ENCODE results near the gene PPP2R5A.
"Not testable (repeated sequence)": the region's sequence is repeated elsewhere in the genome, so short reads cannot be mapped to it uniquely, and the experiment has no call there.

Gene PPP2R5A

GRCh38 chr1:212317916-212318315 is 32.7 kb downstream of the PPP2R5A start:
- Histone ChIP-seq H3K4me3 (ENCODE audit: low read depth, low read length) (no peak overlapping the region), H3K27me3 (ENCODE audit: insufficient read depth, low read length) (no peaks in the 10 kb centered on the region), H3K36me3 (ENCODE audit: insufficient read depth, low read length) (no peaks in the 10 kb centered on the region), H3K27ac (ENCODE audit: low read depth, low read length) (no peak overlapping the region), H2AFZ (ENCODE audit: low read length, unreplicated experiment) (no peak overlapping the region), H3K4me1 (ENCODE audit: control insufficient read depth, insufficient read depth, low read length, unreplicated experiment) (no peaks in the 10 kb centered on the region), H3K79me2 (ENCODE audit: control insufficient read depth, insufficient read depth, low read length, unreplicated experiment) (peaks cover 10% of the 10 kb centered on the region)

- H3K4me1 ChIP-seq (ENCODE audit: control insufficient read depth, insufficient read depth, low read length, unreplicated experiment): not testable (repeated sequence)
- H3K79me2 ChIP-seq (ENCODE audit: control insufficient read depth, insufficient read depth, low read length, unreplicated experiment): peaks cover 11% of the 10 kb centered on the region
Observed at GRCh38 chr1:212321031-212321430, 35.8 kb downstream of the PPP2R5A start.

DNA sequence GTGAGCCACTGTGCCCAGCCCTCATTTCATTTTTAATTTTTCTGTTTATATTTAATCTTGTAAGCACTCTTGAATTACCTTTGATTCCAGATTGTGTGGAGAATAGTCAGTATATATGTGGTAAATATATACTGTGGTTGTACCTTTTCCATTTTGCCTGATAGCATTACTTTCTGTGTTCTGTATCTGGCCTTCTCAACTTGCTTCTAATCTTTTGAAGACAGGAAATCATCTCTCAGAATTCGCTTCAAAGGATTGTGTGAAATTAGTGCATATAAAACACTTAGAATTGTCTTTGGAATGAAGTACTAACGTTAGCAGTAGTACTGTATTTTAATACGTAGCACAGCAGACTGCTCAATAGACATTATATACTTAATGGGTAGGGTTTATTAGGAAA is 37.9 kb downstream of the PPP2R5A start:
- no peak overlapping the region for H3K4me3 ChIP-seq (ENCODE audit: low read depth, low read length)
- no peaks in the 10 kb centered on the region for H3K4me1 ChIP-seq (ENCODE audit: control insufficient read depth, insufficient read depth, low read length, unreplicated experiment)
- H3K27me3 ChIP-seq (ENCODE audit: insufficient read depth, low read length): no peaks in the 10 kb centered on the region
- no peak overlapping the region for H2AFZ ChIP-seq (ENCODE audit: low read length, unreplicated experiment)
- peaks cover 4% of the 10 kb centered on the region for H3K79me2 ChIP-seq (ENCODE audit: control insufficient read depth, insufficient read depth, low read length, unreplicated experiment)
- H3K36me3 ChIP-seq (ENCODE audit: insufficient read depth, low read length): no peaks in the 10 kb centered on the region
- H3K27ac ChIP-seq (ENCODE audit: low read depth, low read length): no peak overlapping the region

More at GRCh38 chr1:212321031-212321430, 35.8 kb downstream of the PPP2R5A start:
- not testable (repeated sequence) for H2AFZ ChIP-seq (ENCODE audit: low read length, unreplicated experiment); H3K27ac ChIP-seq (ENCODE audit: low read depth, low read length); H3K36me3 ChIP-seq (ENCODE audit: insufficient read depth, low read length); H3K27me3 ChIP-seq (ENCODE audit: insufficient read depth, low read length); H3K4me3 ChIP-seq (ENCODE audit: low read depth, low read length)

DNA sequence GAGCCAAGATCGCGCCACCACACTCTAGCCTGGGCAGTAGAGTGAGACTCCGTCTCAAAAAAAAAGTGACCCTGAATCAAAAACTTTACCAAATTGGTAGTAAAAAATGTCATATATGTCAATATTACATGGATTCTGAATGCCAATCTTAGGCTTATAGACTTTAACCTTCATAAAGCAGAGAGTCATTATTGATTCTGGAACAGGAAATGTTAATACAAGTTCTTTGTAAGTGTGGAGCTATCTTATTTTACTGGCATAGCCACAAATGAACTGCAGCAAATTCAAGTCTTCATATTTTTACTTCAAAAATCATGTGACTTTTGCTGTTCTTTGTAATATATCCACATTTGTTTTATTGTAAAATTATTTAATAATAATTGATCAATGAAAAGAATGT is 41.3 kb downstream of the PPP2R5A start:
- no peaks in the 10 kb centered on the region for H3K36me3 ChIP-seq (ENCODE audit: insufficient read depth, low read length)
- no peaks in the 10 kb centered on the region for H3K27me3 ChIP-seq (ENCODE audit: insufficient read depth, low read length)
- H3K4me1 ChIP-seq (ENCODE audit: control insufficient read depth, insufficient read depth, low read length, unreplicated experiment): no peaks in the 10 kb centered on the region
- no peak overlapping the region for H3K4me3 ChIP-seq (ENCODE audit: low read depth, low read length)
- H2AFZ ChIP-seq (ENCODE audit: low read length, unreplicated experiment): no peak overlapping the region
- peaks cover 4% of the 10 kb centered on the region for H3K79me2 ChIP-seq (ENCODE audit: control insufficient read depth, insufficient read depth, low read length, unreplicated experiment)
- no peak overlapping the region for H3K27ac ChIP-seq (ENCODE audit: low read depth, low read length)

- Histone ChIP-seq H3K79me2 (ENCODE audit: control insufficient read depth, insufficient read depth, low read length, unreplicated experiment) (peaks cover under 1% of the 10 kb centered on the region), H3K36me3 (ENCODE audit: insufficient read depth, low read length) (0 out of 2 replicates have a peak, but pooled peaks cover 1% of the 10 kb centered on the region), H3K4me1 (ENCODE audit: control insufficient read depth, insufficient read depth, low read length, unreplicated experiment) (no peaks in the 10 kb centered on the region), H2AFZ (ENCODE audit: low read length, unreplicated experiment) (no peak overlapping the region), H3K27me3 (ENCODE audit: insufficient read depth, low read length) (no peaks in the 10 kb centered on the region), H3K4me3 (ENCODE audit: low read depth, low read length) (no peak overlapping the region), H3K27ac (ENCODE audit: low read depth, low read length) (no peak overlapping the region)
Observed at GRCh38 chr1:212328248-212328647, 43.0 kb downstream of the PPP2R5A start.

DNA sequence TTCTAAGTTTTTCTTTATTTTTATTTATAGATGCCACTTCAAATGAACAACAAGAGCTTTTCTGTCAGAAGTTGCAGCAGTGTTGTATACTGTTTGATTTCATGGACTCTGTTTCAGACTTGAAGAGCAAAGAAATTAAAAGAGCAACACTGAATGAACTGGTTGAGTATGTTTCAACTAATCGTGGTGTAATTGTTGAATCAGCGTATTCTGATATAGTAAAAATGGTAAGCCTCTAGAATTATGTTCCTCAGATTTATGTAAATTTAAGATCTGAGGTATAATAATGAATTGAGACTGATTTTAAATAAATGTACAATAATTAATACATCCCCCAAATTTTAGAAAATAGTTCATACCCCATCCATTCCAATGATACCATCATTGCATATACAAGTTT is 43.9 kb downstream of the PPP2R5A start:
- Histone ChIP-seq H2AFZ (ENCODE audit: low read length, unreplicated experiment) (no peak overlapping the region), H3K4me3 (ENCODE audit: low read depth, low read length) (no peak overlapping the region), H3K27me3 (ENCODE audit: insufficient read depth, low read length) (no peaks in the 10 kb centered on the region), H3K36me3 (ENCODE audit: insufficient read depth, low read length) (peaks cover 9% of the 10 kb centered on the region; the same call in 1 of the 2 replicates), H3K79me2 (ENCODE audit: control insufficient read depth, insufficient read depth, low read length, unreplicated experiment) (no peaks in the 10 kb centered on the region), H3K27ac (ENCODE audit: low read depth, low read length) (no peak overlapping the region), H3K4me1 (ENCODE audit: control insufficient read depth, insufficient read depth, low read length, unreplicated experiment) (no peaks in the 10 kb centered on the region)

DNA sequence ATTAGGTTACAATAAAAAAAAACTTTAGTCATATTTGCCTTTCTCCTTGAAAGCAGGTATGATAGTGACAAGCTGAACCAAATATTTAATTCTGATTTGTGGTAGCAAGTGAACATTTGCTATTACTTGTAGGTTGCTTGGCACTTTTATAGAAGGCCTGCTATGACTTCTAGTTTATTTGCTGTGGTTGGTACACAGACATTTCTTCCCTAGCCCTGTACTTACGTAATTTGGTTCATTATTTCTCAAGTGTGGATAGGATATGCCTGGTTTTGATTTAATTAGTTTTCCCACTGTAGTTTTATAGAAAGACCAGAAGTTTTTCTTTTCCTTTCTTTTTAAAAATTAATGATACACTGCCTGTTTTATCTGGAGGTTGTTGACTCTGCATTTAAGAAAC is 55.9 kb downstream of the PPP2R5A start:
- no peak overlapping the region for H3K27ac ChIP-seq (ENCODE audit: low read depth, low read length)
- no peaks in the 10 kb centered on the region for H3K79me2 ChIP-seq (ENCODE audit: control insufficient read depth, insufficient read depth, low read length, unreplicated experiment)
- H3K36me3 ChIP-seq (ENCODE audit: insufficient read depth, low read length): 0 out of 2 replicates have a peak, but pooled peaks cover 2% of the 10 kb centered on the region
- no peak overlapping the region for H3K4me3 ChIP-seq (ENCODE audit: low read depth, low read length)
- no peak overlapping the region for H2AFZ ChIP-seq (ENCODE audit: low read length, unreplicated experiment)
- no peaks in the 10 kb centered on the region for H3K27me3 ChIP-seq (ENCODE audit: insufficient read depth, low read length)
- no peaks in the 10 kb centered on the region for H3K4me1 ChIP-seq (ENCODE audit: control insufficient read depth, insufficient read depth, low read length, unreplicated experiment)

- Histone ChIP-seq H3K4me3 (ENCODE audit: low read depth, low read length) (no peak overlapping the region), H3K79me2 (ENCODE audit: control insufficient read depth, insufficient read depth, low read length, unreplicated experiment) (no peaks in the 10 kb centered on the region), H3K4me1 (ENCODE audit: control insufficient read depth, insufficient read depth, low read length, unreplicated experiment) (no peaks in the 10 kb centered on the region), H3K27me3 (ENCODE audit: insufficient read depth, low read length) (no peaks in the 10 kb centered on the region), H3K27ac (ENCODE audit: low read depth, low read length) (no peak overlapping the region), H3K36me3 (ENCODE audit: insufficient read depth, low read length) (peaks cover 2% of the 10 kb centered on the region; the same call in 1 of the 2 replicates), H2AFZ (ENCODE audit: low read length, unreplicated experiment) (no peak overlapping the region)
Observed at GRCh38 chr1:212344905-212345304, 59.7 kb downstream of the PPP2R5A start.

GRCh38 chr1:212346601-212347000 is 61.4 kb downstream of the PPP2R5A start:
- H3K4me1 ChIP-seq (ENCODE audit: control insufficient read depth, insufficient read depth, low read length, unreplicated experiment): no peaks in the 10 kb centered on the region
- H3K27ac ChIP-seq (ENCODE audit: low read depth, low read length): no peak overlapping the region
- peaks cover 2% of the 10 kb centered on the region; the same call in 1 of the 2 replicates for H3K36me3 ChIP-seq (ENCODE audit: insufficient read depth, low read length)
- no peak overlapping the region for H2AFZ ChIP-seq (ENCODE audit: low read length, unreplicated experiment)
- H3K79me2 ChIP-seq (ENCODE audit: control insufficient read depth, insufficient read depth, low read length, unreplicated experiment): no peaks in the 10 kb centered on the region
- no peaks in the 10 kb centered on the region for H3K27me3 ChIP-seq (ENCODE audit: insufficient read depth, low read length)
- H3K4me3 ChIP-seq (ENCODE audit: low read depth, low read length): no peak overlapping the region

- Histone ChIP-seq H3K27ac (ENCODE audit: low read depth, low read length) (no peak overlapping the region), H2AFZ (ENCODE audit: low read length, unreplicated experiment) (no peak overlapping the region), H3K79me2 (ENCODE audit: control insufficient read depth, insufficient read depth, low read length, unreplicated experiment) (no peaks in the 10 kb centered on the region), H3K4me3 (ENCODE audit: low read depth, low read length) (no peak overlapping the region), H3K27me3 (ENCODE audit: insufficient read depth, low read length) (no peaks in the 10 kb centered on the region), H3K4me1 (ENCODE audit: control insufficient read depth, insufficient read depth, low read length, unreplicated experiment) (no peaks in the 10 kb centered on the region), H3K36me3 (ENCODE audit: insufficient read depth, low read length) (peaks cover 10% of the 10 kb centered on the region)
Observed at GRCh38 chr1:212351588-212352362, 66.6 kb downstream of the PPP2R5A start.

DNA sequence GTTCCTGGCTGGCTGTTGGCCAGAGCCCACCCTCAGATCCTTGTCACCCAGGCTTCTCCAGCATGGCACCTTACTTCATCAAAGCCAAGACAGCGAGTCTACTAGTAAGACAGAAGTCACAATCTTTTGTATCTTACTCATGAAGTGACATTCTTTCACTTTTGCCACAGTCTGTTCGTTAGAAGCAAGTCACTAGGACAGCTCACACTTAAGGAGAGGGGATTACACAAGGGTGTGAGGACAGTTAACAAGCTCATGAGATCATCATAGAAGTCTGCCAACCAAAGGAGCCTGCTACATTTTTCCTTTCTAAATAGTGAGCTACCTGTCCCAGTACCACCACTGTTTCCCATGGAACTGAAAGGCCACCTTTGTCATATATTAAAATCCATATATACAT is 68.0 kb downstream of the PPP2R5A start:
- H3K27ac ChIP-seq (ENCODE audit: low read depth, low read length): no peak overlapping the region
- H3K4me1 ChIP-seq (ENCODE audit: control insufficient read depth, insufficient read depth, low read length, unreplicated experiment): no peaks in the 10 kb centered on the region
- H3K27me3 ChIP-seq (ENCODE audit: insufficient read depth, low read length): no peaks in the 10 kb centered on the region
- no peak overlapping the region for H3K4me3 ChIP-seq (ENCODE audit: low read depth, low read length)
- H2AFZ ChIP-seq (ENCODE audit: low read length, unreplicated experiment): no peak overlapping the region
- peaks cover 10% of the 10 kb centered on the region for H3K36me3 ChIP-seq (ENCODE audit: insufficient read depth, low read length)
- H3K79me2 ChIP-seq (ENCODE audit: control insufficient read depth, insufficient read depth, low read length, unreplicated experiment): no peaks in the 10 kb centered on the region
